ENCODE measurements around the gene RGL3. TPM values are rescaled to one million over a fixed set of nuclear protein-coding genes. Genes with fewer than 3 reads are reported as not detected.

The RGL3 gene
- total RNA-seq, 1 donor from 2014 or later = 0.30 TPM

DNA sequence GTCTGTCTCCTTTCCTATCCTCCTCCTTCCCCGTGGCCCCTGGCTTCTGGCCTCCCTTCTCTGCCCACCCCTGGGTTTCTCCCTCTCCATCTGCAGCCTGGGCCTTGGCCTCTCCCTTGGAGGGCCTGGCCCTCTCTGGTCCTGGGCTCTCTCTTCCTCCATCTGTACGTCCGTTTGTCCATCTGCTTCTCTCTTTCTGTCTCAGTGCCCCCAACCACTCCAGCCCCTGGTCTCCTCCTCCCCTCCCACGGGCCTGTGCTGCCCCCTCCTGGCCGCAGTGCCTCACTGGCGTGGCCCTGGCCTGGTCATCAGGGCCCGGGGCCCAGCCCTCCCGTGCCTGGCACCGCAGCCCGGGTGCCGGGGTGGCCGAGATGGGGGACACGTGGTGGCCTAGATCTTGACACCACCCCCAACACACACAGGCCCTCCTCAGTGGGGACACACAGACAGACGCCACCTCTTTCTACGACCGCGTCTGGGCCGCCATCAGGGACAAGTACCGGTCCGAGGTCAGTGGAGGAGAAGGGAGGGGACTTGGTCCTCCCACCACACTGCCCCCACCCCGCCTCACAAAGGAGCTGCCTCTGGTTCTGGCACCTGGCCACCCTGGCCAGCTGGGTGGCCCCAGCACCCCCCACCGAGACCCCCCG is 27.7 kb upstream of the RGL3 start:
- Mint-ChIP-seq H3K9me3 (no peaks in the 10 kb centered on the region), H3K27me3 (ENCODE audit: low read depth) (no peaks in the 10 kb centered on the region), H3K4me1 (no peaks in the 10 kb centered on the region), H3K27ac (ENCODE audit: unreplicated experiment) (no peak overlapping the region), H3K4me3 (no peak overlapping the region), H3K36me3 (ENCODE audit: low read depth) (peaks cover 1% of the 10 kb centered on the region)
- TF ChIP-seq, protein P1, sequence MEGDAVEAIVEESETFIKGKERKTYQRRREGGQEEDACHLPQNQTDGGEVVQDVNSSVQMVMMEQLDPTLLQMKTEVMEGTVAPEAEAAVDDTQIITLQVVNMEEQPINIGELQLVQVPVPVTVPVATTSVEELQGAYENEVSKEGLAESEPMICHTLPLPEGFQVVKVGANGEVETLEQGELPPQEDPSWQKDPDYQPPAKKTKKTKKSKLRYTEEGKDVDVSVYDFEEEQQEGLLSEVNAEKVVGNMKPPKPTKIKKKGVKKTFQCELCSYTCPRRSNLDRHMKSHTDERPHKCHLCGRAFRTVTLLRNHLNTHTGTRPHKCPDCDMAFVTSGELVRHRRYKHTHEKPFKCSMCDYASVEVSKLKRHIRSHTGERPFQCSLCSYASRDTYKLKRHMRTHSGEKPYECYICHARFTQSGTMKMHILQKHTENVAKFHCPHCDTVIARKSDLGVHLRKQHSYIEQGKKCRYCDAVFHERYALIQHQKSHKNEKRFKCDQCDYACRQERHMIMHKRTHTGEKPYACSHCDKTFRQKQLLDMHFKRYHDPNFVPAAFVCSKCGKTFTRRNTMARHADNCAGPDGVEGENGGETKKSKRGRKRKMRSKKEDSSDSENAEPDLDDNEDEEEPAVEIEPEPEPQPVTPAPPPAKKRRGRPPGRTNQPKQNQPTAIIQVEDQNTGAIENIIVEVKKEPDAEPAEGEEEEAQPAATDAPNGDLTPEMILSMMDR (conservative IDR thresholded peaks at IDR 0.05) = peak; percentile 76
- peak; percentile 73 for DNase-seq (ENCODE audit: low read depth, low spot score)

DNA sequence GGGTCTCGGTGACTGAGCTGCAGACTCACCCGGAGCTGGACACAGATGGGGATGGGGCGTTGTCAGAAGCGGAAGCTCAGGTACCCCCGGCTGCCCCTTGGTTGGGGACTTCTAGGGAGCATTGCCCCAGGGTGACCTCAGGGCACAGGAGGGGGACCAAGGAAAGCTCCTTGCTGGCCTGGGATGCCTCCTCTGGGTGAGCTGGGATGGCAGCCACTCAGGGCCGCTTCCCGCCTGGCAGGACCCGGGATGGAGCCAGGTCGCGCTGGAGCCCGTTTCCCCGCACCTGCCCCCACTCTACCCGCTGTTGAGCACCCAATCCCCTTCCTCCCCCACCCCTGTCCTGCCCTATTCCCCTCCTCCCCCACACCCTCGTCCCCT is 27.1 kb upstream of the RGL3 start:
- Mint-ChIP-seq H3K36me3 (ENCODE audit: low read depth) (peaks cover 2% of the 10 kb centered on the region), H3K27ac (ENCODE audit: unreplicated experiment) (no peak overlapping the region)
- TF ChIP-seq, protein P1 (conservative IDR thresholded peaks at IDR 0.05) = no peak

DNA sequence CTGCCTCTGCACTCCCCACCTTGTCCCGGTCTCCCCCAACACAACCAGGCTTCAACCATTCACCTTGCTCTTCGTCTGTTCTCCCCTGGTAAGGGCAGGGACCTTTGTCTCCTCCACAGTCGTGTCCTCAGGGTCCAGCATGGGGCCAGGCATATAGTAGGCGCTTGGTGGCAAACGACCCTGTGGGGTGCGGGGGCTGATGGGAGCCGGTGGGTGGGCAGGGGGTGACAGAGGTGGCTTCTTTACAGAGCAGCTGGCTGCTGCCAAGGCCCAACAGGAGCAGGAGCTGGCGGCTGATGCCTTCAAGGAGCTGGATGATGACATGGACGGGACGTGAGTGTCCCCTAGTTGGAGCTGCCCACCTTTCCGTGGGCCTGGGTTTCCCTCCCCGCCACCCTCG is 26.0 kb upstream of the RGL3 start:
- peaks cover 7% of the 10 kb centered on the region for H3K36me3 Mint-ChIP-seq (ENCODE audit: low read depth)
- no peak overlapping the region for H3K27ac Mint-ChIP-seq (ENCODE audit: unreplicated experiment)
- DNase-seq (ENCODE audit: low read depth, low spot score) = no peak
- no peak overlapping the region for H3K4me3 Mint-ChIP-seq
- H3K27me3 Mint-ChIP-seq (ENCODE audit: low read depth) = no peaks in the 10 kb centered on the region
- H3K4me1 Mint-ChIP-seq = no peaks in the 10 kb centered on the region
- H3K9me3 Mint-ChIP-seq = no peaks in the 10 kb centered on the region
- TF ChIP-seq, protein P1 (conservative IDR thresholded peaks at IDR 0.05) = no peak

More for the DNA sequence above, 27.1 kb upstream of the RGL3 start:
- Mint-ChIP-seq H3K27me3 (ENCODE audit: low read depth) (no peaks in the 10 kb centered on the region), H3K4me3 (no peak overlapping the region), H3K4me1 (no peaks in the 10 kb centered on the region), H3K9me3 (no peaks in the 10 kb centered on the region)
- DNase-seq (ENCODE audit: low read depth, low spot score) = no peak

- TF ChIP-seq, protein P1 (conservative IDR thresholded peaks at IDR 0.05) = no peak
- Mint-ChIP-seq H3K36me3 (ENCODE audit: low read depth) (peaks cover 7% of the 10 kb centered on the region), H3K9me3 (no peaks in the 10 kb centered on the region), H3K27ac (ENCODE audit: unreplicated experiment) (no peak overlapping the region), H3K4me3 (peak overlapping the region; percentile 34), H3K4me1 (no peaks in the 10 kb centered on the region), H3K27me3 (ENCODE audit: low read depth) (no peaks in the 10 kb centered on the region)
- DNase-seq (ENCODE audit: low read depth, low spot score) = no peak
Measured at GRCh38 chr19:11444059-11444458, 24.9 kb upstream of the RGL3 start.

- TF ChIP-seq, protein P1 (conservative IDR thresholded peaks at IDR 0.05) = no peak
- no peak overlapping the region for H3K27ac Mint-ChIP-seq (ENCODE audit: unreplicated experiment)
- H3K4me3 Mint-ChIP-seq = peak overlapping the region; percentile 80
- no peaks in the 10 kb centered on the region for H3K9me3 Mint-ChIP-seq
- no peaks in the 10 kb centered on the region for H3K27me3 Mint-ChIP-seq (ENCODE audit: low read depth)
- peaks cover 22% of the 10 kb centered on the region for H3K4me1 Mint-ChIP-seq
- DNase-seq (ENCODE audit: low read depth, low spot score) = no peak
- peaks cover 12% of the 10 kb centered on the region for H3K36me3 Mint-ChIP-seq (ENCODE audit: low read depth)
Measured at GRCh38 chr19:11437955-11438354, 18.8 kb upstream of the RGL3 start.

All from neural crest cell (in vitro differentiated cells).